Ishikawa (cell line): ENCODE measurements around the gene ANKRD62.

Source experiments
- CEBPB ChIP-seq: IDR thresholded peaks from 2 replicates; pipeline ENCODE4 v1.6.1; 2012
- CREB1 ChIP-seq: IDR thresholded peaks from 2 replicates; pipeline ENCODE4 v1.6.1; 2012; ENCODE audit warnings: low read depth
- EGR1 ChIP-seq: IDR thresholded peaks from 2 replicates; pipeline ENCODE4 v1.6.1; 2012
- MAX ChIP-seq: IDR thresholded peaks from 2 replicates; pipeline ENCODE4 v1.6.1; 2012
- REST ChIP-seq: IDR thresholded peaks from 2 replicates; pipeline ENCODE4 v1.6.1; 2012; ENCODE audit warnings: low read depth, mild to moderate bottlenecking
- USF1 ChIP-seq: IDR thresholded peaks from 2 replicates; pipeline ENCODE4 v1.6.1; 2012
- YY1 ChIP-seq: IDR thresholded peaks from 2 replicates; pipeline ENCODE4 v1.6.1; 2012; ENCODE audit warnings: low read depth
- ZBTB7A ChIP-seq: IDR thresholded peaks from 2 replicates; pipeline ENCODE4 v1.6.1; 2012; ENCODE audit warnings: low read depth

- TF ChIP-seq REST, result no peak
- no peak for TF ChIP-seq MAX
- TF ChIP-seq CREB1, result no peak
- no peak for TF ChIP-seq USF1
- no peak for TF ChIP-seq EGR1
- no peak for TF ChIP-seq CEBPB
- no peak for TF ChIP-seq YY1
- no peak for TF ChIP-seq ZBTB7A
These were observed 60.7 kb downstream of the ANKRD62 start for GRCh38 chr18:12154361-12154760.
